Mesothelial cell of epicardium (in vitro differentiated cells): ENCODE measurements around the gene STX8. TPM values are rescaled to one million over a fixed set of nuclear protein-coding genes. Genes with fewer than 3 reads are reported as not detected.
"Not testable (repeated sequence)": the region's sequence is repeated elsewhere in the genome, so short reads cannot be mapped to it uniquely, and the experiment has no call there.

ENCODE experiments used
- DNase-seq, 2 experiments: peaks; one replicate each; pipeline ENCODE4 v3.0.0; 2021; ENCODE audit warnings: low spot score in 2 of 2; ENCODE audit not compliant: unreplicated experiment in 2 of 2
- H3K27ac Mint-ChIP-seq: 2 replicates; pipeline ENCODE4 v1.8.0; 2021; ENCODE audit warnings: mixed read lengths
- H3K27me3 Mint-ChIP-seq: 2 replicates; pipeline ENCODE4 v1.8.0; 2021; ENCODE audit warnings: low read depth, mixed read lengths
- H3K36me3 Mint-ChIP-seq: 2 replicates; pipeline ENCODE4 v1.8.0; 2021; ENCODE audit warnings: mixed read lengths
- H3K4me1 Mint-ChIP-seq: 2 replicates; pipeline ENCODE4 v1.8.0; 2021; ENCODE audit warnings: mixed read lengths
- H3K4me3 Mint-ChIP-seq: 2 replicates; pipeline ENCODE4 v1.8.0; 2021; ENCODE audit warnings: mild to moderate bottlenecking, moderate library complexity, mixed read lengths
- H3K9me3 Mint-ChIP-seq: 2 replicates; pipeline ENCODE4 v1.8.0; 2021; ENCODE audit warnings: mixed read lengths
- total RNA-seq: library from RNA; stranded (reverse); gene quantifications from 3 replicates; pipeline ENCODE4 v1.2.1, GENCODE V29; 2021
- TF ChIP-seq, protein P1 (sequence below): fragments of 200-600 bp; sonication (generic); IDR thresholded peaks from one replicate; pipeline ENCODE4 v1.5.0; 2021; ENCODE audit warnings: antibody characterized with exemption; ENCODE audit not compliant: unreplicated experiment

The STX8 gene
- total RNA-seq, 1 donor from 2014 or later: 53.3 TPM

DNA sequence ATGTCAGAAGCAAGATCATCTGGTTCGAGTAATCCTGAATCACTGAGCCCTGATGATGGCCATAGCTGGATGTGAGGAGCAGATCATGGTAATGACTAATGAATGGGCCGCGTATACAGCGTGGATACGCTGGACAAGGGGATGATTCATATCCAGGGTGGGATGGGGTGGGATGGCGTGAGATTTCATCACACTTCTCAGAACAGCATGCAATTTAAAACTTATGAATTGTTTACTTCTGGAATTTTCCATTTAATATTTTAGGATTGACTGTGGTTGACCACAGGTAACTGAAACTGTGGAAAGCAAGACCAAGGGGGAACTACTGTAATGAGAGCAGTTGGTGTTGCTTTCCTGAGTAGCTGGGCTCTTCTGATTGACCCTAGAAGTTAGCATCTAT, 225.5 kb downstream of the STX8 start:
- DNase-seq: no peak
- peaks cover 18% of the 10 kb centered on the region for H3K9me3 Mint-ChIP-seq

GRCh38 chr17:9346296-9346926, 229.2 kb downstream of the STX8 start:
- DNase-seq: no peak
- Mint-ChIP-seq H3K27me3 (no peaks in the 10 kb centered on the region), H3K9me3 (peaks cover 2% of the 10 kb centered on the region), H3K27ac (no peak overlapping the region), H3K4me1 (peaks cover 18% of the 10 kb centered on the region), H3K36me3 (no peaks in the 10 kb centered on the region), H3K4me3 (no peak overlapping the region)
- TF ChIP-seq, protein P1, sequence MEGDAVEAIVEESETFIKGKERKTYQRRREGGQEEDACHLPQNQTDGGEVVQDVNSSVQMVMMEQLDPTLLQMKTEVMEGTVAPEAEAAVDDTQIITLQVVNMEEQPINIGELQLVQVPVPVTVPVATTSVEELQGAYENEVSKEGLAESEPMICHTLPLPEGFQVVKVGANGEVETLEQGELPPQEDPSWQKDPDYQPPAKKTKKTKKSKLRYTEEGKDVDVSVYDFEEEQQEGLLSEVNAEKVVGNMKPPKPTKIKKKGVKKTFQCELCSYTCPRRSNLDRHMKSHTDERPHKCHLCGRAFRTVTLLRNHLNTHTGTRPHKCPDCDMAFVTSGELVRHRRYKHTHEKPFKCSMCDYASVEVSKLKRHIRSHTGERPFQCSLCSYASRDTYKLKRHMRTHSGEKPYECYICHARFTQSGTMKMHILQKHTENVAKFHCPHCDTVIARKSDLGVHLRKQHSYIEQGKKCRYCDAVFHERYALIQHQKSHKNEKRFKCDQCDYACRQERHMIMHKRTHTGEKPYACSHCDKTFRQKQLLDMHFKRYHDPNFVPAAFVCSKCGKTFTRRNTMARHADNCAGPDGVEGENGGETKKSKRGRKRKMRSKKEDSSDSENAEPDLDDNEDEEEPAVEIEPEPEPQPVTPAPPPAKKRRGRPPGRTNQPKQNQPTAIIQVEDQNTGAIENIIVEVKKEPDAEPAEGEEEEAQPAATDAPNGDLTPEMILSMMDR: no peak

More for the DNA sequence above, 225.5 kb downstream of the STX8 start:
- Mint-ChIP-seq H3K27me3 (no peaks in the 10 kb centered on the region), H3K4me3 (no peak overlapping the region), H3K27ac (no peak overlapping the region), H3K36me3 (peaks cover under 1% of the 10 kb centered on the region), H3K4me1 (no peaks in the 10 kb centered on the region)
- TF ChIP-seq, protein P1: no peak

- Mint-ChIP-seq H3K4me3 (no peak overlapping the region), H3K27ac (peak overlapping the region; percentile 13), H3K27me3 (no peaks in the 10 kb centered on the region), H3K9me3 (no peaks in the 10 kb centered on the region), H3K4me1 (peaks cover 18% of the 10 kb centered on the region), H3K36me3 (no peaks in the 10 kb centered on the region)
- TF ChIP-seq, protein P1: no peak
- DNase-seq: no peak
Observed at GRCh38 chr17:9343516-9343915, 232.1 kb downstream of the STX8 start.

GRCh38 chr17:9342225-9342624, 233.4 kb downstream of the STX8 start:
- peaks cover 3% of the 10 kb centered on the region for H3K9me3 Mint-ChIP-seq
- peaks cover 18% of the 10 kb centered on the region for H3K4me1 Mint-ChIP-seq
- peaks cover 3% of the 10 kb centered on the region for H3K36me3 Mint-ChIP-seq
- no peak for DNase-seq
- no peaks in the 10 kb centered on the region for H3K27me3 Mint-ChIP-seq
- H3K4me3 Mint-ChIP-seq: no peak overlapping the region
- TF ChIP-seq, protein P1: no peak
- H3K27ac Mint-ChIP-seq: no peak overlapping the region

DNA sequence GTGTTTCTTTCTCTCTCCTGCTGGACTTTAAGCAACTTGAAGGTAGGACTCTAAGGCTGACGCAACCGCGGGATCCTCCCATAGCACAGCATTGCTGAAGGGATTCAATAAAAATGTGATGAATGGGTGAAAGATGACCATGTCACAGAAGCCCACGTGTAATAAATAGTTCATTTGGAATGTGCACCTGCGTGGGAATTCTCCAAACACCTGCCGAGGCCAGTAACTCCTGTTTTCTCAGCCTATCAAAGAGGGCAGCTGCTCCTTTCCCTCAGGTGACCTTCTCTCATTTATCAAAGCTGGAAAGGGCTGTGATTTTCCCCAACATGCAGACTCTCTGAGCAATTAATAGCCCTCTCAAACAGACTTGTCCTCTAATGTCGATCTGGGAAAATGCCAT, 235.7 kb downstream of the STX8 start:
- DNase-seq: no peak
- Mint-ChIP-seq H3K9me3 (peaks cover 8% of the 10 kb centered on the region), H3K4me1 (peaks cover 18% of the 10 kb centered on the region), H3K27ac (no peak overlapping the region), H3K36me3 (peaks cover 10% of the 10 kb centered on the region), H3K27me3 (no peaks in the 10 kb centered on the region), H3K4me3 (no peak overlapping the region)
- TF ChIP-seq, protein P1: no peak

DNA sequence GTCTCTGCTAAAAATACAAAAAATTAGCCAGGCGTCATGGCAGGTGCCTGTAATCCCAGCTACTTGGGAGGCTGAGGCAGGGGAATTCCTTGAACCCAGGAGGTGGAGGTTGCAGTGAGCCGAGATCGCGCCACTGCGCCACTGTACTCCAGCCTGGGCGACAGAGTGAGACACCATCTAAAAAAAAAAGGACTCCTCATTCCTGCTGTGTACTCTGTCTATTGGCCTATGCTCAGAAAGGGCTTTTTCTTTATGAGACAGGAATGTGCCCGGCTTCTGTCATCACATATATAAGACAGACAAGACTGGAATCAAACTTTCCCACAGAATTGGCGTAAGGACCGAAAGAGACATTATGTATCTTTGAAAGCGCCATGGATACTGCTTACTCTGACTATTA, 236.1 kb downstream of the STX8 start:
- H3K27me3 Mint-ChIP-seq, H3K27ac Mint-ChIP-seq, DNase-seq, H3K4me3 Mint-ChIP-seq: not testable (repeated sequence)
- Mint-ChIP-seq H3K9me3 (peaks cover 12% of the 10 kb centered on the region), H3K36me3 (peaks cover 14% of the 10 kb centered on the region), H3K4me1 (peaks cover 14% of the 10 kb centered on the region)
